Brain pericyte (primary cell): Measurements from ENCODE around the gene ARPP19.
"Not testable (repeated sequence)": the region's sequence is repeated elsewhere in the genome, so short reads cannot be mapped to it uniquely, and the experiment has no call there.

Experiments
- DNase-seq: peaks from one replicate; pipeline ENCODE4 v3.0.0-alpha.2; 2012; ENCODE audit warnings: low read depth, low spot score

The ARPP19 gene

DNA sequence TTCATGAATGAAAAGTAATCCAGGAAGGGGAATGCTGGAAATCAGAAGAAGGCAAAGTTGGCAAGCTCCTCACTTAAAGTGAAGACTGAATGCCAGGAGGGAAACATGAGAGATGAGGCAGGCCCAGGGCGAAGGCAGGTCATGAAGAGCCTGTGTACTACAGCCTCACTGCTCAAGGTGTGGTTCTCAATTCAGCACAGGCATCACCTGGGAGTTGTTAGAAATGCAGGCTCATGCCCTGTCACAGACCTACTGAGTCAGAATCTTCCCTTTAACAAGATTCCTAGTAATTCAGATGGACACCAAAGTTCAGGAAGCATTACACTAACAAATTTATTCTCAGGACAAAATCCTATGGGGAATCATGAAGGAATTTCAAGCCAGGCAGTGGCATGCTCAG, 54.3 kb downstream of the ARPP19 start:
- no peak for DNase-seq

DNA sequence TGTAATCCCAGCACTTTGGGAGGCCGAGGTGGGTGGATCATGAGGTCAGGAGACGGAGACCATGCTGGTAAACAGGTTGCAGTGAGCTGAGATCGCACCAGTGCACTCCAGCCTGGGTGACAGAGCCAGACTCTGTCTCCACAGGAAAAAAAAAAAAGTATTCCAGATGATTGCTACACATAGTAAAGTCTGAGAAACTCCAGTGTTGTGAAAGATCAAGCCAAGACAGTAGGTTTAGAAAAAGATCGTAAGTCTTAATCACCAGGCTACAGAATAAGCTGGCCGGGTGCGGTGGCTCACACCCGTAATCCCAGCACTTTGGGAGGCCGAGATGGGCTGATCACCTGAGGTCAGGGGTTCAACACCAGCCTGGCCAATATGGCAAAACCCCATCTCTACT, 56.0 kb downstream of the ARPP19 start:
- not testable (repeated sequence) for DNase-seq

DNA sequence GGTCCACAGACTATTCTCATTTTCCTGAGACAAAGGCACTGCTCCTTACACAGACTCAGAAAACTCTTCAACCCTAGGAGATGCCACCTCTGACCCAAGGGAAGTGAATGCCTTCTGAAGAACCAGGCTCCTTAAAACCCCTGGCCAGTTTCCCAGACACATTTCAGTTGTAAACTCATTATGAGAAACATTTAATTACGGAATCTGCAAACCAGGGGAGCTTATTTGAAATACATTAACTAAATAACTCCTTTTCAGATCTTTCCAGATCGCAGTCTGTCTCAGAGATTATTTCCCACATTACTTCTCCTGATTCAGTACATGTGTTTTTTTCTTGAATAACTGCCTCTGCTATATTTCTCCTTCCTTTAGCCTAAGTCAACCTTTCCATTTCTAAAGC, 57.7 kb downstream of the ARPP19 start:
- no peak for DNase-seq

- no peak for DNase-seq
Measured at GRCh38 chr15:52509500-52510245, 59.2 kb downstream of the ARPP19 start.

GRCh38 chr15:52506549-52506948, 62.3 kb downstream of the ARPP19 start:
- DNase-seq = no peak

GRCh38 chr15:52505151-52505550, 63.7 kb downstream of the ARPP19 start:
- no peak for DNase-seq

GRCh38 chr15:52503788-52504496, 64.9 kb downstream of the ARPP19 start:
- DNase-seq = no peak

DNA sequence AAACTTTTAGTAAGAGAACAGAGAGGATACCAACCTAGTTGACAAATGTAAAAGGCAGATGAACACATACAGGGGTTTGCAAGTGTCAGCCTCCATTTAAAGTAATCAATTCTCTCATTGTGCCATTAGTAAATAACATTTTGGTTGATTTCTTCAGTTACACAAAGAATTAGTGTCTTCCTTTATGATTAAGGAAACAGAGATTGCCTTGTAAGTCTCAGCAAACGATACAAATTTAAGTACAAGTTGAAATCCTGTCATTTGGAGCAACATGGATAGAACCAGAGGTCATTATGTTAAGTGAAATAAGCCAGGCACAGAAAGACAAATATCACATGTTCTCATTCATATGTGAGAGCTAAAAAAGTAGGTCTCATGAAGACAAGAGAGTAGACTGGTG, 66.2 kb downstream of the ARPP19 start:
- DNase-seq = no peak

- no peak for DNase-seq
Measured at GRCh38 chr15:52499506-52499905, 69.3 kb downstream of the ARPP19 start.

DNA sequence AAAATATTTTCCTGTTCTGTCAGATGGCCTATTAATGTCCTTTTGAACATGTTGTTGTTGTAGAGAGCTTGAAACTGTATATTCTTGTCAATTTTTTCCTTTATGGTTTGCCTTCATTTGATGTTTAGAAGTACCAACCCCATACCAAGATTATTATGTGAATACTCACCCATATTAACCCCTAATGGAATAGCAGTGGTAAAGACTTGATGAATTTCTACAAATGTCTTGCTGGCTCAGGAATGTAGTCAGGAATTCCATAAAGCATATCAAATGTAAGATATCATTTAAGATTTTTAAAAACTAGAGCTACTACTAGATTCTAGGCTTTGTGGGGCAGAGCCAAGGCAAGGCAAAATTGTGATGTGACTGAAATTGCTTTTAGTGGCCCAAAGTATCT, 70.1 kb downstream of the ARPP19 start:
- no peak for DNase-seq
